ENCODE results near the gene BNC1. TPM values are rescaled to one million over a fixed set of nuclear protein-coding genes. Genes with fewer than 3 reads are reported as not detected.

BNC1 gene
- total and polyA plus RNA-seq, 7 experiments from 2014 or later: not detected

GRCh38 chr15:83207660-83208366 lies 76.7 kb downstream of the BNC1 start, which contains the start of gene HDGFL3:
Gene HDGFL3 (minus strand): TSS chr15:83207823. CDS start chr15:83207414, 409 bp downstream.
- CTCF ChIA-PET: no interaction called here
- H3K4me1 ChIP-seq (ENCODE audit: control insufficient read depth in 2 of 2, insufficient read depth in 2 of 2, low read length in 2 of 2): peaks cover 0 to 3% of the 10 kb centered on the region in 2 donors
- POLR2A ChIA-PET: no interaction called here

GRCh38 chr15:83207009-83207659 lies 77.3 kb downstream of the BNC1 start:
- Mint-ChIP-seq H3K4me3 (peak overlapping the region in 3 of 10 donors; percentile 93 to 95 (median 93)), H3K27me3 (peaks cover 8 to 37% (median 16%) of the 10 kb centered on the region in 5 donors), H3K9me3 (peaks cover 0 to 6% (median 0%) of the 10 kb centered on the region in 11 donors), H3K4me1 (peaks cover 0 to 25% (median 7%) of the 10 kb centered on the region in 7 donors), H3K27ac (no peak overlapping the region), H3K36me3 (peaks cover 0 to 9% (median 5%) of the 10 kb centered on the region in 5 donors)
- H3K27me3 ChIP-seq (ENCODE audit: control insufficient read depth in 2 of 2, insufficient read depth in 2 of 2, low read length in 2 of 2): peaks cover 3% of the 10 kb centered on the region in 2 donors
- peak; percentile 48 for ATAC-seq
- no peaks in the 10 kb centered on the region for H3K9me3 ChIP-seq (ENCODE audit: control insufficient read depth in 2 of 3, low read length in 3 of 3)
- peak in 3 of 9 donors; percentile 12 to 48 (median 15) for DNase-seq
- CTCF ChIA-PET: no interaction called here
- H3K4me3 ChIP-seq (ENCODE audit: low read length): no peak overlapping the region
- intact Hi-C loops (cut with micrococcal nuclease): loop anchor here (1.0 to 10.0 kb wide), 5 partner anchors 42 to 662 kb away; partner anchors contain the start of genes BTBD1 (in 2 of the 2), C15orf40 (in 1 of the 2) and RPS17 (in 1 of the 2)
- peak overlapping the region; percentile 51 for H3K27ac ChIP-seq (ENCODE audit: low read depth, low read length)
- POLR2A ChIA-PET: interaction anchor here (0.6 kb wide), 1 partner anchor 1910 kb away, joined by 3 read pairs; no protein-coding TSS in a partner anchor
- peaks cover 0 to 3% of the 10 kb centered on the region in 2 donors for H3K4me1 ChIP-seq (ENCODE audit: control insufficient read depth in 2 of 2, insufficient read depth in 2 of 2, low read length in 2 of 2)
- H3K36me3 ChIP-seq (ENCODE audit: control insufficient read depth in 2 of 3, insufficient read depth in 3 of 3, low read length in 3 of 3): no peaks in the 10 kb centered on the region

More at GRCh38 chr15:83207660-83208366, 76.7 kb downstream of the BNC1 start, which contains the start of gene HDGFL3:
- H3K27ac Mint-ChIP-seq: peak within 1 kb of the TSS in 5 of 9 donors; percentile 78 to 86 (median 85)
- H3K4me3 ChIP-seq (ENCODE audit: low read length): no peak within 1 kb of the TSS
- peaks cover 0 to 9% (median 5%) of the 10 kb centered on the region in 5 donors for H3K36me3 Mint-ChIP-seq
- H3K27me3 Mint-ChIP-seq: peaks cover 14 to 37% (median 19%) of the 10 kb centered on the region in 5 donors
- peak within 1 kb of the TSS; percentile 85 to 97 (median 93) for H3K4me3 Mint-ChIP-seq
- H3K36me3 ChIP-seq (ENCODE audit: control insufficient read depth in 2 of 3, insufficient read depth in 3 of 3, low read length in 3 of 3): no peaks in the 10 kb centered on the region
- peaks cover 0 to 6% (median 0%) of the 10 kb centered on the region in 11 donors for H3K9me3 Mint-ChIP-seq
- peak within 1 kb of the TSS; percentile 51 for H3K27ac ChIP-seq (ENCODE audit: low read depth, low read length)
- peak; percentile 55 for ATAC-seq
- no peaks in the 10 kb centered on the region for H3K9me3 ChIP-seq (ENCODE audit: control insufficient read depth in 2 of 3, low read length in 3 of 3)
- H3K27me3 ChIP-seq (ENCODE audit: control insufficient read depth in 2 of 2, insufficient read depth in 2 of 2, low read length in 2 of 2): peaks cover 3% of the 10 kb centered on the region in 2 donors
- H3K4me1 Mint-ChIP-seq: peaks cover 0 to 18% (median 7%) of the 10 kb centered on the region in 7 donors
- intact Hi-C loops (cut with micrococcal nuclease): loop anchor here (1.0 to 10.0 kb wide), 6 partner anchors 43 to 663 kb away; partner anchors contain the start of genes BTBD1 (in 2 of the 2), C15orf40 (in 1 of the 2) and RPS17 (in 1 of the 2)
- peak in 6 of 9 donors; percentile 5 to 53 (median 24) for DNase-seq

- peak overlapping the region; percentile 51 for H3K27ac ChIP-seq (ENCODE audit: low read depth, low read length)
These were observed 77.9 kb downstream of the BNC1 start for GRCh38 chr15:83206526-83207008.

More at GRCh38 chr15:83206526-83207008, 77.9 kb downstream of the BNC1 start:
- no peak for DNase-seq
- peaks cover 0 to 9% (median 5%) of the 10 kb centered on the region in 5 donors for H3K36me3 Mint-ChIP-seq
- Histone ChIP-seq H3K4me3 (ENCODE audit: low read length) (no peak overlapping the region), H3K9me3 (ENCODE audit: control insufficient read depth in 2 of 3, low read length in 3 of 3) (no peaks in the 10 kb centered on the region), H3K27me3 (ENCODE audit: control insufficient read depth in 2 of 2, insufficient read depth in 2 of 2, low read length in 2 of 2) (peaks cover 3% of the 10 kb centered on the region in 2 donors), H3K4me1 (ENCODE audit: control insufficient read depth in 2 of 2, insufficient read depth in 2 of 2, low read length in 2 of 2) (peaks cover 0 to 3% of the 10 kb centered on the region in 2 donors), H3K36me3 (ENCODE audit: control insufficient read depth in 2 of 3, insufficient read depth in 3 of 3, low read length in 3 of 3) (no peaks in the 10 kb centered on the region)
- H3K4me1 Mint-ChIP-seq: peaks cover 0 to 31% (median 7%) of the 10 kb centered on the region in 7 donors
- H3K27ac Mint-ChIP-seq: peak overlapping the region in 8 of 9 donors; percentile 13 to 86 (median 82)
- intact Hi-C loops (cut with micrococcal nuclease): loop anchor here (1.0 to 10.0 kb wide), 5 partner anchors 41 to 662 kb away; partner anchors contain the start of genes BTBD1 (in 2 of the 2), C15orf40 (in 1 of the 2) and RPS17 (in 1 of the 2)
- ATAC-seq: no peak
- CTCF ChIA-PET: no interaction called here
- peaks cover 8 to 43% (median 16%) of the 10 kb centered on the region in 5 donors for H3K27me3 Mint-ChIP-seq
- POLR2A ChIA-PET: interaction anchor here (0.6 kb wide), 1 partner anchor 1910 kb away, joined by 3 read pairs; no protein-coding TSS in a partner anchor
- peak overlapping the region; percentile 85 to 97 (median 93) for H3K4me3 Mint-ChIP-seq
- peaks cover 0 to 6% (median 0%) of the 10 kb centered on the region in 11 donors for H3K9me3 Mint-ChIP-seq

Other genes with a start within 250 kb of the BNC1 start
- gene BTBD1, start 217.4 kb downstream of the BNC1 start, total RNA-seq: 10 to 100 TPM; 35.0 to 57.6 (median 36.4) TPM
- gene BTBD1, start 217.4 kb downstream of the BNC1 start, polyA plus RNA-seq: 10 to 100 TPM; 39.9 to 45.1 TPM
- gene TM6SF1, start 177.0 kb downstream of the BNC1 start, total RNA-seq: 10 to 100 TPM in 1 of 5 experiments, 1 to 10 TPM in 2, under 1 TPM in 2; 0.41 to 10.1 (median 1.3) TPM
- gene TM6SF1, start 177.0 kb downstream of the BNC1 start, polyA plus RNA-seq: under 1 TPM in 1 of 2 donors, not detected in 1; 0.33 TPM
- gene HDGFL3, start 76.8 kb downstream of the BNC1 start, total RNA-seq: 10 to 100 TPM in 2 of 5 experiments, 1 to 10 TPM in 3; 2.1 to 50.1 (median 3.6) TPM
- 1 to 10 TPM; 3.4 to 9.4 TPM for gene HDGFL3, start 76.8 kb downstream of the BNC1 start, polyA plus RNA-seq
- gene SH3GL3, start 162.7 kb upstream of the BNC1 start, total RNA-seq: not detected
- not detected for gene SH3GL3, start 162.7 kb upstream of the BNC1 start, polyA plus RNA-seq